ENCODE data around the gene LRRC71. TPM values are rescaled to one million over a fixed set of nuclear protein-coding genes. Genes with fewer than 3 reads are reported as not detected.

LRRC71 gene
- total RNA-seq, 1 donor from 2014 or later: not detected

DNA sequence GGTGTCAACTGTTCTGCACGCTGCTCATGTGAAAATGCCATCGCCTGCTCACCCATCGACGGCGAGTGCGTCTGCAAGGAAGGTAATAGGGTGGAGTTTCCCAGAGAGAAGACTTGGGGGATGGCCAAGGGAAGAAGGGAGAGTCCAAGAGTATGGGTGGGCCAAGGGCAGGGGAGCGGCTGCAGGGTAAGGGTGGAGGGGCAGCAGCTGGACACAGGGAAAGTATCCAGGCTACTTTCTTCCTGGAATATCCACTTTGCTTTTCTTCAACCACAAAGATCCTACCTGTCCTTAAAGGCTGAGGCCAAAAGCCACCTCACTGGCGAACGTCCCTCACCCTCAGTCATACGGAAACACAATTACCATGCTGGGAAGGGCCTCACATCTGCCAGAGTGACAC lies 11.5 kb upstream of the LRRC71 start:
- H3K4me1 Mint-ChIP-seq: peaks cover 2% of the 10 kb centered on the region
- H3K36me3 Mint-ChIP-seq (ENCODE audit: low read depth): no peaks in the 10 kb centered on the region
- TF ChIP-seq, protein P1, sequence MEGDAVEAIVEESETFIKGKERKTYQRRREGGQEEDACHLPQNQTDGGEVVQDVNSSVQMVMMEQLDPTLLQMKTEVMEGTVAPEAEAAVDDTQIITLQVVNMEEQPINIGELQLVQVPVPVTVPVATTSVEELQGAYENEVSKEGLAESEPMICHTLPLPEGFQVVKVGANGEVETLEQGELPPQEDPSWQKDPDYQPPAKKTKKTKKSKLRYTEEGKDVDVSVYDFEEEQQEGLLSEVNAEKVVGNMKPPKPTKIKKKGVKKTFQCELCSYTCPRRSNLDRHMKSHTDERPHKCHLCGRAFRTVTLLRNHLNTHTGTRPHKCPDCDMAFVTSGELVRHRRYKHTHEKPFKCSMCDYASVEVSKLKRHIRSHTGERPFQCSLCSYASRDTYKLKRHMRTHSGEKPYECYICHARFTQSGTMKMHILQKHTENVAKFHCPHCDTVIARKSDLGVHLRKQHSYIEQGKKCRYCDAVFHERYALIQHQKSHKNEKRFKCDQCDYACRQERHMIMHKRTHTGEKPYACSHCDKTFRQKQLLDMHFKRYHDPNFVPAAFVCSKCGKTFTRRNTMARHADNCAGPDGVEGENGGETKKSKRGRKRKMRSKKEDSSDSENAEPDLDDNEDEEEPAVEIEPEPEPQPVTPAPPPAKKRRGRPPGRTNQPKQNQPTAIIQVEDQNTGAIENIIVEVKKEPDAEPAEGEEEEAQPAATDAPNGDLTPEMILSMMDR (conservative IDR thresholded peaks at IDR 0.05): no peak
- no peaks in the 10 kb centered on the region for H3K9me3 Mint-ChIP-seq
- no peaks in the 10 kb centered on the region for H3K27me3 Mint-ChIP-seq (ENCODE audit: low read depth)
- no peak for DNase-seq (ENCODE audit: low read depth, low spot score)
- H3K27ac Mint-ChIP-seq (ENCODE audit: unreplicated experiment): no peak overlapping the region
- no peak overlapping the region for H3K4me3 Mint-ChIP-seq

DNA sequence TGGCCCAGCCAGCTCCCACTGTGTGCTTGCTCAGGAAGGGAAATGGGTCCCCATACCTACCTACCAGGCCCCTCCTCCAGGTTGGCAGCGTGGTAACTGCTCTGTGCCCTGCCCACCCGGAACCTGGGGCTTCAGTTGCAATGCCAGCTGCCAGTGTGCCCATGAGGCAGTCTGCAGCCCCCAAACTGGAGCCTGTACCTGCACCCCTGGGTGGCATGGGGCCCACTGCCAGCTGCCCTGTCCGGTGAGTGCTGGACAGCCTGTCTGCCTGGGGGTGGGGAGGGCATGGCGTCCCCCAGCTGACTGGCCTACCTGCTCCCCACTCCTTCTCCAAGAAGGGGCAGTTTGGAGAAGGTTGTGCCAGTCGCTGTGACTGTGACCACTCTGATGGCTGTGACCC lies 10.8 kb upstream of the LRRC71 start:
- Mint-ChIP-seq H3K9me3 (no peaks in the 10 kb centered on the region), H3K27me3 (ENCODE audit: low read depth) (no peaks in the 10 kb centered on the region), H3K36me3 (ENCODE audit: low read depth) (no peaks in the 10 kb centered on the region), H3K4me1 (no peaks in the 10 kb centered on the region), H3K27ac (ENCODE audit: unreplicated experiment) (no peak overlapping the region), H3K4me3 (no peak overlapping the region)
- no peak for DNase-seq (ENCODE audit: low read depth, low spot score)
- TF ChIP-seq, protein P1 (conservative IDR thresholded peaks at IDR 0.05): no peak

DNA sequence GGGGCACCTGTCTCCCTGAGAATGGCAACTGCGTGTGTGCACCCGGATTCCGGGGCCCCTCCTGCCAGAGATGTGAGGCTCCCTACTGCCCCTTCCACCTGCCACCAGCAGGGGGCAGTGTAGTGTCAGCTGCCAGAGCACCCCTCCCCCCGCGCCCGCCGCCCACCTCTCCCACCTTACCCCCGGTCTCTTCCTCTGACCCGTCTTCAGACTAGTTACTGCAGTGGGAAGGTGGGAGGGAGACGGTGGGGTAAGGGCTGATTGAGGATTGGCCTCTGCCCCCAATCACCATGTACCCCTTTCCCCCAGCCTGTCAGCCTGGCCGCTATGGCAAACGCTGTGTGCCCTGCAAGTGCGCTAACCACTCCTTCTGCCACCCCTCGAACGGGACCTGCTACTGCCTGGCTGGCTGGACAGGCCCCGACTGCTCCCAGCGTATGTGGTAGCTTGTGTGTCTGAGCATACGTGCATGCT lies 10.1 kb upstream of the LRRC71 start:
- TF ChIP-seq, protein P1 (conservative IDR thresholded peaks at IDR 0.05): peak; percentile 85
- Mint-ChIP-seq H3K27me3 (ENCODE audit: low read depth) (no peaks in the 10 kb centered on the region), H3K36me3 (ENCODE audit: low read depth) (no peaks in the 10 kb centered on the region), H3K4me1 (no peaks in the 10 kb centered on the region), H3K27ac (ENCODE audit: unreplicated experiment) (no peak overlapping the region), H3K4me3 (no peak overlapping the region), H3K9me3 (no peaks in the 10 kb centered on the region)
- DNase-seq (ENCODE audit: low read depth, low spot score): peak; percentile 67

DNA sequence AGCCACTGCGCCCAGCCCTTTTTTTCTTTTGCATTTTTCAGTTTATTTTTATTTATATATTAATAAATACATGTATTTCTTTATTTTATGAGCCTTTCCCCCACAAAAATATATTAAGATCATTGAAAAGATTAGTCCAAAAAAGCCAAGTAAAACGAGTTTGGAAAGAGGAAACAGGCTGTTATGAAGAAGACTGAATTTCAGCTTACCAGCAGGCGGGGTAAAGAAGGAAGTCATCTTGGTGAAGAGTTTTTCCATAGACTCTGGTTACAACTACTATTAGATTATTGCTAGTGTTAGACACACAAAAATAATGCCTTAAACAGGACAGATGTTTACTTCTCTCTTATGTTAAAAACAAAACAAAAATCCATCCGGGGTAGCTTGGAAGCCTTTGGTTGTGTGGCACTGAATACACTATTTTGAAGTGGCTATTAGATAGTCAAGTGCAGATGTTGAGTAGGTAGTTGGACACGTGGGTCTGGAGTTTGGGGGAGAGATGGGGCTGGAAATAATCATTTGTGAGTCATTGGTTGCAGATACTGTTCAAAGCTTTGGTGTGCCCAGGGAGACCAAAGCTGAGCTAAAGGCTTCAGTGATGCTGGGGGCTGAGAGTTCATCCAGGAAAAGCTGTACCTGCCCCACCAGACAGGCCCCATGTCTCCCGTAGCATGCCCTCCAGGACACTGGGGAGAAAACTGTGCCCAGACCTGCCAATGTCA lies 8.7 kb upstream of the LRRC71 start:
- Mint-ChIP-seq H3K9me3 (no peaks in the 10 kb centered on the region), H3K27ac (ENCODE audit: unreplicated experiment) (no peak overlapping the region), H3K36me3 (ENCODE audit: low read depth) (no peaks in the 10 kb centered on the region), H3K4me3 (no peak overlapping the region), H3K27me3 (ENCODE audit: low read depth) (peaks cover 4% of the 10 kb centered on the region), H3K4me1 (no peaks in the 10 kb centered on the region)
- TF ChIP-seq, protein P1 (conservative IDR thresholded peaks at IDR 0.05): no peak
- DNase-seq (ENCODE audit: low read depth, low spot score): no peak

DNA sequence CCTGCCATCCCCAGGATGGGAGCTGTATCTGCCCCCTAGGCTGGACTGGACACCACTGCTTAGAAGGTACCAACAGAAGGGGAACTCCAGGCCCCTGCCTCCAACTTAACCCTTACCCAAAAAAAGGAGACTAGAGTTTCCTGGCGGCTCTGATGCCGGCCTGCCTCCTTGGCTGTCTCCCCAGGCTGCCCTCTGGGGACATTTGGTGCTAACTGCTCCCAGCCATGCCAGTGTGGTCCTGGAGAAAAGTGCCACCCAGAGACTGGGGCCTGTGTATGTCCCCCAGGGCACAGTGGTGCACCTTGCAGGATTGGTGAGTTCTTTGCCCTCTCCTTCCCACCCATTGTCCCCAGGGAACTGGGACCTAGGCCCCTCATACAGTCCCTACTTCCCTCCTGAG lies 8.1 kb upstream of the LRRC71 start:
- no peaks in the 10 kb centered on the region for H3K9me3 Mint-ChIP-seq
- no peaks in the 10 kb centered on the region for H3K4me1 Mint-ChIP-seq
- no peak overlapping the region for H3K27ac Mint-ChIP-seq (ENCODE audit: unreplicated experiment)
- no peak for DNase-seq (ENCODE audit: low read depth, low spot score)
- TF ChIP-seq, protein P1 (conservative IDR thresholded peaks at IDR 0.05): no peak
- H3K27me3 Mint-ChIP-seq (ENCODE audit: low read depth): peaks cover 7% of the 10 kb centered on the region
- H3K4me3 Mint-ChIP-seq: no peak overlapping the region
- H3K36me3 Mint-ChIP-seq (ENCODE audit: low read depth): no peaks in the 10 kb centered on the region

All from neural crest cell (in vitro differentiated cells).